GM21390 (cell line): ENCODE results near the gene GPR158.
"Not testable (repeated sequence)": the region's sequence is repeated elsewhere in the genome, so short reads cannot be mapped to it uniquely, and the experiment has no call there.

ENCODE experiments used
- ATAC-seq: cut with Tn5 transposase; IDR thresholded peaks from one replicate; pipeline ENCODE4 v1.9.1; 2021; ENCODE audit not compliant: unreplicated experiment

GPR158 gene

DNA sequence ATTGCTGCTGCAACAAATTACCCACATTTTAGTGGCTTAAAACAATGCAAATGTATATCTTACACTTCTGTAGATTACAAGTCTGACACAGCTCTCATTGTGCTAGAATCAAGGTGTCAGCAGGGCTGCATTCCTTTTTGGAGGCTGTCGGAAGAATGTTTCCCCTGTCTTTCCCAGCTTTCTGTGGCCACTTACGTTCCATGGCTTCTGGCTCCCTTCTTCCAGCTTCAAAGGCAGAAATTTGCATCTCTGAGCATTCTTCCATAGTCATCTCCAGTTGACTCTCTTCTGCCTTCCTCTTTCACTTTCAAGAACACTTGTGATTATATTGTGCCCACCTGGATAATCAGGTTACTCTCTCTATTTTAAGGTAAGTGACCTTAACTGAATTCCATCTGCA lies 125.3 kb downstream of the GPR158 start:
- ATAC-seq: no peak

DNA sequence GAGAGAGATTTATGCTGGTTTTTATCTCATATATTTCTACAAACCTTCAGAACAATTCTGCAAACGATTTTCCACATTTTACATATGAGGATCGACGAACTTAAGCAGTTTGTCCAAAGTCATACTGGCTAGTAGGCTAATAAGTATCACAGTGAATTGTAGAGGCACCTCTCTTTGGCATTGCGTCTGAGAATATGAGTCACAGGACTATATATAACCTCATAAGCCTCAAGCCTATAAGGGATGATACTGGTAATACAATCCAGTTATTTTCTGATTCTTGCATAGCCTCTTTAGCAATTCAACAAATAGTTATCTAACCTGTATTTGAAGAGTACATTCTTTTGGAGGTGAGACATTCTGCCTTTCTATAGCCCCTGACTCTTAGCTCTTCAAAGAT lies 129.8 kb downstream of the GPR158 start:
- ATAC-seq: no peak

DNA sequence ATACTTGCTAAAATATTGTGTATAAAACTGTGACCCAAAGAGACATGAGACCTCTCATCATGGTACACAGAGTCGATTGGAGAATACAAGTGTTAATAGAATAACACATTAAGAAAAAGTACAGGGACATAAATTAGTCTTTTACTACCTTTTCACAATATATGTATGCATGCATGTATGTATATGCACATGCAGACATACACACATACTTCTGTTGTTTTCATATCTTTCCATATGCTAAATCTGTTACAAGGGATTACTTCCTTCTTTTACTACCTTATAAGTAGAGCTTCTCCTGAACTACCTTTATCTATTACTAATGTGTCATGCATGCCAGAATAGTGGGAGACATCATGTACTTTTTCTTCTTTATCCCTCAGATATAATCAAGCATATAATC lies 131.6 kb downstream of the GPR158 start:
- ATAC-seq: no peak

DNA sequence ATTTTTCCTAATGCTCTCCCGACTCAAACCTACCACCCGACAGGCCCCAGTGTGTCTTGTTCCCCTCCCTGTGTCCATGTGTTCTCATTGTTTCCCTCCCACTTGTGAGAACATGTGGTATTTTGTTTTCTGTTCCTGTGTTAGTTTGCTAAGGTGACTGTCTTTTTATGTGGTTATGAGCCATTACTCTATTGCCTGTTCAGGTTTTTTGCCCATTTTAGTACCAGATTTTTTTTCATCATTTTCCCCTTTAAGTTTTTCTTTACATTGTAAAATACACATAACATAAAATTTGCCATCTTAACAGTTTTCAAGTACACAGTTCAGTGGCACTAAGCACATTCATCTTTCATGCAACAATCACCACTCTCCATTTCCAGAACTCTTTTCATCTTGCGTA lies 133.5 kb downstream of the GPR158 start:
- ATAC-seq: no peak

DNA sequence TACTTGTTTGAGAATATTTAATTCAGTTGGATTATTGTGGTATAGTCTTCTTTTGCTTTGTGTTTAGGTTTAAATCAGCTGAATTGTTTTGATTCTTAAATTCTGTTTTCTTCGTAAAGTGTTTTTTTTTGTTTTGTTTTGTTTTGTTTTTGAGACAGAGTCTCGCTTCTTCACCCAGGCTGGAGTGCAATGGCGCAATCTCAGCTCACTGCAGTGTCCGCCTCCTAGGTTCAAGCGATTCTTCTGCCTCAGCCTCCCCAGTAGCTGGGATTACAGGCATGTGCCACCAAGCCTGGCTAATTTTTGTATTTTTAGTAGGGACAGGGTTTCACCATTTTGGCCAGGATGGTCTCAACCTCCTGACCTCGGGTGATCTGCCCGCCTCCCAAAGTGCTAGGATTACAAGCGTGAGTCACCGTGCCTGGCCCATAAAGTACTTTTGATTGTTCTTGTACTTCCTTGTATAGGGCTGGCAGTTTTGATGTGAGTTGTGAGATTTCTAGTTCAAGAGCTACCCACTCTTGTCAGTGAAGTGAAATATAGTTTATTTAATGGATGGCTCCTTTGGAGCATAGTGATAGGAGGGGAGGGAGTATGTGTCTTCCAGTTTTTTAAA lies 142.9 kb downstream of the GPR158 start:
- ATAC-seq: not testable (repeated sequence)

DNA sequence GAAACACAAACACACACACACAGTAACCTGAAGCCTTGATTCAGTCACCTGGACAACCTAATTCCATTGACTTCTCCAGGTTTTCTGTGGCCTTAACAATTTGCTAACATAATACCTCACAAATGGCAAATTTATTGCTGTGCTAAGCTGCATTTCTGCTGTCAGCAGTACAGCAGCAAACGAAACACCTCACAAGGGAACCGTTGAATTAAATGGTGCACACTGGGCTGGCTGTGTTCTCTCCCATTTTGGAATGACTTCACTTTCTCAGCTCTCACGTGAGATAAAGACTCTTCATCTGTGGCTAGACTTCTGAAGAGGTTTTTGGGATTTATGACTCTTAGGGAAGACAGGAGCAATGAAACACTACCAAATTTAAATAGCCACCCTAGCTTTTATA lies 152.5 kb downstream of the GPR158 start:
- no peak for ATAC-seq

DNA sequence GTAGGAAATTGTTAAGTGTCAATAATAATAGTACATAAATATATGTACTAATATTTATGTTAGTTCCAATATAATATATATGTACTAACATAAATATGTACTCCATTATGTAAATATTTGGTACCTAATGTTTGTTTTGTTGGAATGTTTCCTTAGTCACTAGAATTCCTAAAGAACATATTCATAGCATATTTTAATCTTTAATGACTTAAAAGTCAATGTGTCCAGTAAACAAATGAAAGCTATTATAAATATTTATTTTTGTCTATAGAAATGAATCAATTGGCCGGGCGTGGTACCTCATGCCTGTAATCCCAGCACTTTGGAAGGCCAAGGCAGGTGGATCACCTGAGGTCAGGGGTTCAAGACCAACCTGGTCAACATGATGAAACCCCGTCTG lies 153.6 kb downstream of the GPR158 start:
- ATAC-seq: no peak

DNA sequence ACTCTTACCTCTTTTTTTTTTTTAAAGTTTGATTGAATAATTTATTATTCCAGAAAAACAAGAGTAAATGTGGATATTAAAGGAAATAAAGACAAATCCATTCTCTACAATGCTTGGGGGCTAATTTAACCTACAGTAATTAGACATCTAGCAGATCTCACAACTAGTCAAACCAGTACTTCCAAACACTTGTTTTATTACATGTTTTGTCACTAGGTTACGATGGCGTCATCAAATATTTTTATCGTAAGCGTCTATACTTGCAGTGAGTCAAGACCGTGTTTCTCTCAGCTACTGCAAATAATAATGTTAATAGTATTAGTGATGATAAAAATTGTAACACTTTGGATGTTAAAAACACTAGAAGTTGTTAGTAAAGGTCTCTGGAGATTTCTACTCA lies 154.8 kb downstream of the GPR158 start:
- ATAC-seq: not testable (repeated sequence)

DNA sequence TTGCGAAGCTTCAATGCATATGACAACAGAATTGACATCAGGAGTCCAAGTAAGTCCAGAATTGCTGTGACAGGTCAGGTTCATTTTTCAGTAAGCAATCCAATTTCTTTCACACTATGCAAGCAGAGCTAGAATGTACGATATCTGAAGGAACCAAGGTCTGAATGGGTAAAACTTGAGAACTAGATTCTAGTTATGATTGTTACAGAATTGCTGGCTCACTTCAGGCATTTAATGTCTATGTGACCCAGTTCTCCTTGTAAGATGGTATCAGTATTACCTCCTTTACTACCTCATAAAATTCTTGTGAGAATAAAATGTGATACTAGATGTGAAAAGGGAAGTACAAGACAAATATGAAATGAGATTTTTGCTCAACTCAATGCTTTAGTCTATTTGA lies 159.6 kb downstream of the GPR158 start:
- no peak for ATAC-seq

DNA sequence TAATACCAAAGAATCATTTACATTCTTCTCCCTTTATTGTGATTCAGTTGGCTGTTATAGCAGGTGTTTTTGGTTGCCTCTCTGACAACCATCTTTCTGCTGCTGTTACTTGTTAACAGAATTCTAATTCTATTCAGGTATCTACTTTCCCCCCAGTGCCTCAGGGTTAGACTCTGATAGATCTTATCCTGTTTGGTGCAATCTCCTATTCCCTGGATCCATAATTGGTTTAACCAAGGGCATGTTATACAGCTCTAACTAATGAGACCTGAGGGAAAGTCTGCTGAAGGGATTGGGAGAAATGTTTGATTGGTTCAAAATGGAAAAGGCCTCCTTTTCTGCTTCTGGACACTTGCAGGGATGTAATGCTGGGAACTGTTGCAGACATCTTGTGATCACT lies 161.5 kb downstream of the GPR158 start:
- ATAC-seq: no peak

DNA sequence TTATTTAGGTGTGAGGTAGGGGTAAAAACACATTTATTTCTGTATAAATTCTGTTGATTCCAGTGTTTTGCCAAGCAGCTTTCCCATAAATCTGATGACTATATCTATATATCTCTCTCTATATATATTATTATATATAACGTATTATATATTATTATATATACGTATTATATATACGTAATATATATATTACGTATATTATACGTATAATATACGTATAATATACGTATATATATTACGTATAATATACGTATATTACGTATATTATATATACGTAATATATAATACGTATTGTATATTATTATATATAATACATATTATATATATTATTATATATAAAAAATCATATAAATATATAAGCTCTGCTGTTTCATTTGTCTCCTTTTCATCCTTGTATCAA lies 163.5 kb downstream of the GPR158 start:
- ATAC-seq: no peak

DNA sequence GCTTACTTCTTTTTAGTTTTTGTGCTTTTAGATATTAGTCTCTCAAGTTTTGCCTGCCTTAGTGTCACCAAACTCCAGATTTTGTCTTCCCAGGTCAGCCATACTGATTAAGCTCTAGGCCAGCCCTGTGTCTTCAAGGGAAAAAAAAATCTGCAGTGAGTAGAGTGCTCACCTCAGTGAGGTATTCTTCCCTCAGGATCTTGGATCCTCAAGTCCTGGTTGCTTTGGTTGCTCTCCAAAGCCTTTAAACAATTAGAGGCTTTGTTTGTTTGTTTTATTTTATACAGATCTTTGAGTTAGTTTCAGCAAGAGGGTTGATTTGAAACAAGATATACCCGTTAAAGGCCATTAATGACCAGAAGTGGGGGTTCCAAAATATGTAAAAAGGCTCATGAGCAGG lies 165.2 kb downstream of the GPR158 start:
- ATAC-seq: no peak

DNA sequence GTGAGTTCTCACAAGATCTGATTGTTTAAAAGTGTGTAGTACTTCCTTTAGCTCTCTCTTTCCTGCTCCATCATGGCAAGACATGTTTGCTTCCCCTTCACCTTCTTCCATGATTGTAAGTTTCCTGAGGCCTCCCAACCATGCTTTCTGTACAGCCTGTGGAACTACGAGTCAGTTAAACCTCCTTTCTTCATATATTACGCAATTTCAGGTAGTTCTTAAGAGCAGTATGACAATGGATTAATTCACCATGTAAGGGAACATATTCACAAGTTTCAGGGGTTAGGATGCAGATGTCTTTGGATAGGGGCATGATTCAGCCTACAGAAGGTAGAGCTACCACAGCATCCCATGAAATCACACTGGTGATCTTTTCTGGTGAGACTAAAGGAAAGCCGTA lies 174.7 kb downstream of the GPR158 start:
- no peak for ATAC-seq

DNA sequence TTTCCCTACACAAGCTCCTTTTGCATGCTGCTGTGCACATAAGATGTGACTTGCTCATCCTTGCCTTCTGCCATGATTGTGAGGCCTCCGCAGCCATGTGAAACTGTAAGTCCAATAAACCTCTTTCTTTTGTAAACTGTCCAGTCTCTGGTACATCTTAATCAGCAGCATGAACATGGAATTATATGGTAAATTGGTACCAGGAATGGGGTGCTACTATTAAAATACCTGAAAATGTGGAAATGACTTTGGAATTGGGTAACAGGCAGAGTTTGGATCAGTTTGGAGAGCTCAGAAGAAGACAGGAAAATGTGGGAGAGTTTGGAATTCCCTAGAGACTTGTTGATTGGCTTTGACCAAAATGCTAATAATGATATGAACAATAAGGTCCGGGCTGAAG lies 181.8 kb downstream of the GPR158 start:
- ATAC-seq: no peak

DNA sequence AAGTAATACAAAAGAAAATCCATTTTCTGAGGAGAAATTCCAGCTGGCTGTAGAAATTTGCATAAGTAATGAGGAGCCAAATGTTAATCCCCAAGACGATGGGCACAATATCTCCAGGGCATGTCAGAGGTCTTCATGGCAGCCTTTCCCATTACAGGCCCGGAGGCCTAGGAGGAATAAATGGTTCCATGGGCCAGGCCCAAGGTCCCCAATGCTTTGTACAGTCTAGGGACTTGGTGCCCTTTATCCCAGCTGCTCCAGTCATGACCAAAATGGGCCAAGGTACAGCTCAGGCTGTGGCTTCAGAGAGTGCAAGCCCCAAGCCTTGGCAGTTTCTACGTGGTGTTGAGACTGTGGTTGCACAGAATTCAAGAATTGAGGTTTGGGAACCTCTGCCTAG lies 182.5 kb downstream of the GPR158 start:
- no peak for ATAC-seq

DNA sequence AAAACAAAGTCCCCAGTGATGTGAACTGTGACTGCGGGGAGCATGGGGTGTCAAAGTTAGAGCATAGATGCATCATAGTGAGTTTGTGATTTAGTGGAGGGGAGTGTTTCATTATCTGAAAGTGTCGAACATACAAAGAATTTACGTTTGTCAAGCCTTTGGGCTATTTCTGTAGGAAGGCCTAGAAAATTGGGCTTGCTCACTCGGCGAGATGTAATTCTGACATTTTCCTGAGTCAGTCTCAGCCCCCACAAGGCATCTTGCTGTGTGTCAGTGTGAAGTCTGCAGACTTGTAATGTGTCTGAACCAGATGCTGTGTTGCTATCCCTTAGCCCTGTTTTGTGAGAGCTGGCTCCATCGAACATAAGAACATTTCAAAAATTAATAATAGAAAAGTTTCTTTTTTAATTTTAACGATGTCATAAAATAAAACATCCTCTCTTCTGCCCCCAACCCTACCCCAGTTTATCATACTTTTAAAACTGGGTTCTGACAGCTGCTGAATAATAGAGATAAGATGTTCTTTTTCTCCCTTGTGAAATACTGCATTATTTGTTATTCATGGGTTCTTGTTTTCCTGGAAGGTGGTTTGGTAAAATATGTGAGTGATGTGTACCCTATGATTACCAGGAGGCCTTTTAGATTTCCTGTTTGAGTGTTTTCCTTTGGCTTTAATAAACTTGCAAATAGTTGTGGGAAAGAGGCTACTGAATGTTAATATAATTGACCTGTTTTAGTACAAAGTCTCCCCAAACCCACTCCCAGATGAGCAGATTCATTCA lies 207.4 kb downstream of the GPR158 start:
- no peak for ATAC-seq

DNA sequence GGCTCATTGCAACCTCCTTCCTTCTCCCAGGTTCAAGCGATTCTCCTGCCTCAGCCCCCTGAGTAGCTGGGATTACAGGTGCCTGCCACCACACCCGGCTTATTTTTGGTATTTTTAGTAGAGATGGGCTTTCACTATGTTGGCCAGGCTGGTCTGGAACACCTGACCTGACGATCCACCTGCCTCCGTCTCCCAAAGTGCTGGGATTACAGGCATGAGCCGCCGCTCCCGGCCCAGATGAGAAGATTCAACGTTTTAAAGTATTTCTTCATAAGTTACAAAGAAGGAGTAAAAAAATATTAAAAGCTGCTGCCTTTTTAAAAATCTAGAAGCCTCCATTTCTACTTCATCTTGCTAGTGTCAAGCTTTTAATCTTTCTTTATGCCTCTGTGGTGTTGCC lies 208.1 kb downstream of the GPR158 start:
- not testable (repeated sequence) for ATAC-seq

DNA sequence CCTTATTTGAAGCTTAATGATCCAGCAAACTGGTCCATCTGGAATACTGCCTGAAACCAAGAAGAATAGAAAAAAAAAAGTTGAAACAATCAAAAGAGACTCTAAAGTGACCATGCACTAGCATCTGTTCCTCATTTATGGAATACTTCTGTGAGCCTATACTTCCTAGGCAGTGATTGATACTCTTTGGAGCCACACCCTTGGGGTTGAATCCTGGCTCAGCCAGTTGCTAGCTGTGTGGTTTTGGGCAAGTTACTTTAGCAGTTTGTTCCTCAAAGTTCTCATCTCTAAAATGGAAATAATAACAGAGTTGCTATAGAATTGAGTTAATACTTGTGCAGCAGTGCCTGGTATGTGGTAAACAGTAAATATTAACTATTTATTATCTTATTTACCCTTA lies 208.9 kb downstream of the GPR158 start:
- no peak for ATAC-seq

DNA sequence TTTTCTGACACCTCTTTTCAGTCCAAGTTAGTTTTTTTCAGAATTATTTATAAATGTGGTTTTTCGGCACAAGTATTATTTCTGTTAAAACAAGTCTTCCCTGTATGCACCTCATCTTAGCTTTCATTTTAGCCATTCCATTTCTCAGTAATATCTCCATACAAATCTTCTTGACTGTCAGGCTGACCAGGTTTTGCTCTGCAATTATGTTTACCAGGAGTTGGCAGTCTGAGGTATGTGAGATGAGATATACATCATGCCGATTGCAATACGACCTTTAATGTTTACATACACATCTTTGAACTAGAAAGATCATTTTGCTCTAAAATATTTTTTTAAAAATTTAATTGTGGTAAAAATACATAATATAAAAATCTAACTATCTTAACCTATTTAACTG lies 209.8 kb downstream of the GPR158 start:
- ATAC-seq: no peak

DNA sequence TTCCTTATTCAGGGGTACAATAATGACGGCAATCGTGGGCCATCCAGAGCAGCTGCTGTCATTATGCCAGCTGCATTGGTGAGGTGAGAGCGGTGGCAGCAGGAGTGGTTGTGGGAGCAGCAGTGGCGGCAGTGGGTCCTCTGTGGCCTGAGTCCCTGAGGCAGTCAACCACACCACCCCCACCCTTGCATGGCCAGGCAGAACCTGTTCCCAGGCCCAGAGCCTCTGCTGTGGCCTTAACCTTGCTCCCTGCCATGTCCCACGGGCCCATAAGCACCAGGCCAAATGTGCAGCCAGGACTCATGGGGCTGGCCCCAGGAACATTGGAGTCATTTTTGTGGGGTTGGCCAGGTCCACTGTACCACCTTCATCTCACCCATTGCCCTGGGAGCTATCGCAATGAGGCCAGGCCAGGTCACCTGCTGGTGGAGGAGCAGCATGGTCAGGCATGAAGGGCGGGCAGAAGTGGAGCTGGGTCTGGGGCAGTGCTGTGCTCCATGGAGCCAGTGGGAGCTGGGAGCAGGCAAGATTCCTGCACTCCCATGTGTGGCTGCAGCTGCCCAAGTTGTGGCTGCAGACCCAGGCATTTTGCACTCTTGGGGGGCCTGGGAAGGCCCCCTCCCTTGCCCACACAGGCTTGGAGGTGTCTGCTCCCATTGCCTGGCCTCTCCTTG lies 213.5 kb downstream of the GPR158 start:
- ATAC-seq: no peak

DNA sequence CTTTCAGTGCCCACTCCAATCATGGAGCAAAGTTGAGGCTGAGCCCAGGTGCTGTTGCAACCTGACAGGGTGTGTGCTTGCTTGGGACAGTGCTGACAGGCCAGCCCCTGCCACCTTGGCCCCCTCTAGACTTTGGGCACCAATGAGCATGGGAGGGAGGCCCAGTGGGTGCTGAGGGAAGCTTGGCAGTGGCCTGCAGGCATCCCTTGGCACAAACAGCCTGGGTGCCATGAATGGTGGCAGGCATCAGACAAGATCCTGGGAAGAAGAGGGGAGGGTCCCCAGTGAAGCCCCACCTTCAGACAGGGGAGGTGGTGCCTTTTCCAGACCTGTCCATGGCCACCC lies 214.0 kb downstream of the GPR158 start:
- ATAC-seq: no peak

DNA sequence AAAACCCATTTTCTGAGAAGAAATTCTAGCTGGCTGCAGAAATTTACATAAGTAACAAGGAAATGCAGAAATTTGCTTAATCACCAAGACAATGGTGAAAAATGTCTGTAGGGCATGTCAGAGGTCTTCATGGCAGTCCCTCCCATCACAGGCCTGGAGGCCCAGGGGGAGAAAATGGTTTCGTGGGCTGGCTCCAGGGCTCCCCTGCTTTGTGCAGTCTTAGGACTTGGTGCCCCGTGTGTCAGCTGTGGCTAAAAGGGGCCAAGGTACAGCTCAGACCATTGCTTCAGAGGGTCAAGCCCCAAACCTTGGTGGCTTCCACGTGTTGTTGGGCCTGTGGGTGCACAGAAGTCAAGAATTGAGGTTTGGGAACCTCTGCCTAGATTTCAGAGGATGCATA lies 215.9 kb downstream of the GPR158 start:
- no peak for ATAC-seq
